CD14-positive monocyte (primary cell): ENCODE results near the gene FTSJ3. TPM values are rescaled to one million over a fixed set of nuclear protein-coding genes. Genes with fewer than 3 reads are reported as not detected.
"Not testable (repeated sequence)": the region's sequence is repeated elsewhere in the genome, so short reads cannot be mapped to it uniquely, and the experiment has no call there.

Source experiments
- DNase-seq, 3 donors: peaks; one replicate each; pipeline ENCODE4 v3.0.0-alpha.2; 2011 to 2022
- H2AFZ ChIP-seq: 2 replicates; pipeline ENCODE4 v1.6.0; 2012; ENCODE audit warnings: mild to moderate bottlenecking, low read depth, low read length, inconsistent platforms; ENCODE audit not compliant: insufficient read depth, poor library complexity, severe bottlenecking
- H3K27ac ChIP-seq, 2 donors: 1 replicate in 1 of 2; 2 replicates in 1 of 2; pipeline ENCODE4 v1.5.1; 2012 to 2013; ENCODE audit warnings: low read length in 2 of 2, control low read depth in 1 of 2, inconsistent platforms in 1 of 2, low read depth in 1 of 2, mild to moderate bottlenecking in 1 of 2
- H3K27me3 ChIP-seq, 2 donors: one replicate each; pipeline versions ENCODE4 v1.6.0 to v1.6.1; 2011 to 2013; ENCODE audit warnings: low read length in 2 of 2; ENCODE audit not compliant: control insufficient read depth in 2 of 2, insufficient read depth in 2 of 2
- H3K36me3 ChIP-seq, 2 donors: replicated peaks in 1 of 2; 1 replicate in 1 of 2; 2 replicates in 1 of 2; pipeline versions ENCODE4 v1.5.1 to v1.6.1; 2012 to 2013; ENCODE audit warnings: low read length in 2 of 2, control low read depth in 1 of 2, inconsistent platforms in 1 of 2, mild to moderate bottlenecking in 1 of 2; ENCODE audit not compliant: insufficient read depth in 2 of 2, control insufficient read depth in 1 of 2
- H3K4me1 ChIP-seq, 2 donors: 1 replicate in 1 of 2; 2 replicates in 1 of 2; pipeline versions ENCODE4 v1.5.1 to v1.6.1; 2012 to 2013; ENCODE audit warnings: low read length in 2 of 2, control low read depth in 1 of 2, inconsistent platforms in 1 of 2, mild to moderate bottlenecking in 1 of 2, moderate library complexity in 1 of 2; ENCODE audit not compliant: insufficient read depth in 2 of 2, control insufficient read depth in 1 of 2
- H3K4me2 ChIP-seq: replicated peaks from 2 replicates; pipeline ENCODE3; 2012; ENCODE audit warnings: low read length, moderate library complexity, mild to moderate bottlenecking; ENCODE audit not compliant: poor library complexity, severe bottlenecking; ENCODE audit errors: extremely low read depth
- H3K4me3 ChIP-seq, 3 experiments: fragments of 200-600 bp in 1 of 3; sonication (generic) in 1 of 3; replicated peaks in 1 of 3; 1 replicate in 2 of 3; 2 replicates in 1 of 3; pipeline ENCODE4 v1.5.1; 2011 to 2013; ENCODE audit warnings: low read length in 3 of 3, mild to moderate bottlenecking in 3 of 3, control low read depth in 2 of 3, low read depth in 2 of 3, inconsistent platforms in 1 of 3, moderate library complexity in 1 of 3
- H3K79me2 ChIP-seq: 2 replicates; pipeline ENCODE4 v1.6.0; 2012; ENCODE audit warnings: mild to moderate bottlenecking, control low read depth, inconsistent platforms, low read length, moderate library complexity; ENCODE audit not compliant: insufficient read depth
- H3K9ac ChIP-seq: 2 replicates; pipeline ENCODE4 v1.6.0; 2017; ENCODE audit warnings: low read length, mild to moderate bottlenecking; ENCODE audit not compliant: insufficient read depth, poor library complexity, severe bottlenecking
- H3K9me3 ChIP-seq, 2 donors: replicated peaks in 1 of 2; 1 replicate in 1 of 2; 2 replicates in 1 of 2; pipeline versions ENCODE4 v1.5.1 to v1.6.1; 2012 to 2013; ENCODE audit warnings: low read length in 2 of 2, control low read depth in 1 of 2; ENCODE audit not compliant: control insufficient read depth in 1 of 2, insufficient read depth in 1 of 2
- H4K20me1 ChIP-seq: 2 replicates; pipeline ENCODE4 v1.6.0; 2012; ENCODE audit warnings: mild to moderate bottlenecking, low read length, control low read depth, moderate library complexity; ENCODE audit not compliant: insufficient read depth
- H3K27ac Mint-ChIP-seq, 7 donors: one replicate each; pipeline ENCODE4 v1.8.0; 2020; ENCODE audit warnings: mild to moderate bottlenecking in 7 of 7, mixed read lengths in 7 of 7, moderate library complexity in 6 of 7, inconsistent platforms in 2 of 7
- H3K27me3 Mint-ChIP-seq, 3 donors: one replicate each; pipeline ENCODE4 v1.8.0; 2021 to 2022; ENCODE audit warnings: low read depth in 3 of 3, mild to moderate bottlenecking in 3 of 3, mixed read lengths in 3 of 3, moderate library complexity in 3 of 3, inconsistent platforms in 1 of 3
- H3K36me3 Mint-ChIP-seq, 2 donors: one replicate each; pipeline ENCODE4 v1.8.0; 2020; ENCODE audit warnings: mixed read lengths in 2 of 2, inconsistent platforms in 1 of 2, mild to moderate bottlenecking in 1 of 2
- H3K4me1 Mint-ChIP-seq: one replicate; pipeline ENCODE4 v1.8.0; 2020; ENCODE audit warnings: mild to moderate bottlenecking, mixed read lengths
- H3K4me3 Mint-ChIP-seq, 2 donors: one replicate each; pipeline ENCODE4 v1.8.0; 2020; ENCODE audit warnings: mild to moderate bottlenecking in 2 of 2, mixed read lengths in 2 of 2, moderate library complexity in 1 of 2
- H3K9me3 Mint-ChIP-seq, 7 donors: one replicate each; pipeline ENCODE4 v1.8.0; 2020 to 2022; ENCODE audit warnings: mixed read lengths in 7 of 7, mild to moderate bottlenecking in 6 of 7, moderate library complexity in 6 of 7, inconsistent platforms in 2 of 7
- WGBS: methylation state at CpG from one replicate; pipeline ENCODE4 v1.1.5; 2013; ENCODE audit warnings: missing lambda C conversion rate; ENCODE audit not compliant: insufficient coverage; 5-methylcytosine and 5-hydroxymethylcytosine counted together
- intact Hi-C, 2 donors: fragments of 100-400 bp; cut with micrococcal nuclease; formaldehyde crosslinking; loops; one replicate each; pipeline versions ENCODE4 v1.15.0 to v1.15.1; 2023
- polyA plus RNA-seq, 3 donors: library from polyadenylated mRNA; depleted of rRNA in 1 of 3; unstranded in 2 of 3; stranded (reverse) in 1 of 3; fragments of 300-500 nt in 2 of 3; fragments of >200 nt in 1 of 3; fragmentation: Illumina TruSeq in 2 of 3; gene quantifications; 1 replicate in 2 of 3; 2 replicates in 1 of 3; pipeline ENCODE4 v1.2.3, GENCODE V29; 2012 to 2021
- TF ChIP-seq, protein P1 (sequence below): fragments of 200-600 bp; IDR thresholded peaks from one replicate; pipeline ENCODE4 v1.8.0; 2022; ENCODE audit warnings: antibody characterized with exemption, mild to moderate bottlenecking

Gene FTSJ3
- polyA plus RNA-seq, 3 donors = 9.2 to 23.7 (median 15.0) TPM

DNA sequence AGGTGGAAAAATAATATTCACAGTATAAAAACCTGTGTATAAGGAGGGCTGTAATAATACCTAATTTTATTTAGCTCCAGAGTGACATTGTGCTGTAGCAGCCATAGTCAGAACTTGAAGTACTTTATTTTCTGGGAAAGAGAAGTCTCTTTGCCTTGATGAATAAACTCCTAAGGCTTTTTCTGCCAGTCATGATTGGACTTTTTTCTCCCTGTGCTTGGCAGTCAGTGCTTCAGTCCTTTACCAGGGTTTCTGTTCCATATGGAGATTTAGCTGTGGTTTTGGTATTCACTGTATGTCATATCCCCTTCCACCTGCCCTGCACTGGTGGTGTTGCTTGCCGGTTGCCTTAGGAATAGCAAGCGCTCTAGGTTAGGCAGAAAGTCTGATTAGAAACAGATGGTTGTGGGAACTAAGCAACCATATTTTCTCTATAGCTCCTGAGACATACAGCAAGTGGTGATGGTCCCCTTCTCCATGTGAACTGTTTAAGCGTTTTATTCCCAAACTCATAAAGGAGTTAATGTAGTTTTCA is 28.8 kb downstream of the FTSJ3 start:
- peaks cover 98 to 100% of the 10 kb centered on the region in 2 donors for H3K36me3 ChIP-seq

DNA sequence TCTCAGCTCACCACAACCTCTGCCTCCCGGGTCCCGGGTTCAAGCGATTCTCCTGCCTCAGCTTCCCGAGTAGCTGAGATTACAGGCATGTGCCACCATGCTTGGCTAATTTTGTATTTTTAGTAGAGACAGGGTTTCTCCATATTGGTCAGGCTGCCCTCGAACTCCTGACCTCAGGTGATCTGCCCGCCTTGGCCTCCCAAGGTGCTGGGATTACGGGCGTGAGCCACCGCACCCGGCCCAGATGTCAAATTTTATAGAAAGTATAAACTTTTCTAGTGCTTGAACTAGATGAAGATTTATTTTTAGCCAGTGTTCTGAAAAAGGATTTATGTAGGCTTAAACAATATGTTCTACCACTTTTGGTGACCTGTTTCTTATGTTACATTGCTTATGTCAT is 31.1 kb downstream of the FTSJ3 start:
- H3K4me3 Mint-ChIP-seq, intact Hi-C loops, H3K27ac Mint-ChIP-seq, H2AFZ ChIP-seq, H3K27ac ChIP-seq, H3K4me2 ChIP-seq, H3K9me3 Mint-ChIP-seq, H3K27me3 Mint-ChIP-seq, DNase-seq, H3K4me1 Mint-ChIP-seq, H3K9ac ChIP-seq, H3K4me1 ChIP-seq, H3K9me3 ChIP-seq, H3K27me3 ChIP-seq, H3K4me3 ChIP-seq: not testable (repeated sequence)
- peaks cover 85 to 100% of the 10 kb centered on the region in 2 donors for H3K36me3 Mint-ChIP-seq
- peaks cover 37% of the 10 kb centered on the region for H3K79me2 ChIP-seq
- WGBS = 100% methylated on average over 6 of the region's 10 CpGs
- H3K36me3 ChIP-seq = peaks cover 99 to 100% of the 10 kb centered on the region in 2 donors
- H4K20me1 ChIP-seq = peaks cover 62% of the 10 kb centered on the region

More for the DNA sequence above, 28.8 kb downstream of the FTSJ3 start:
- no peaks in the 10 kb centered on the region for H3K27me3 Mint-ChIP-seq
- H3K9me3 Mint-ChIP-seq = no peaks in the 10 kb centered on the region
- no CpG with 5 or more reads among the region's 3 CpGs for WGBS
- Histone ChIP-seq H3K4me3 (no peak overlapping the region), H3K79me2 (peaks cover 30% of the 10 kb centered on the region), H4K20me1 (peaks cover 41% of the 10 kb centered on the region), H3K27ac (no peak overlapping the region), H3K9ac (no peak overlapping the region), H2AFZ (no peak overlapping the region), H3K4me1 (no peaks in the 10 kb centered on the region), H3K27me3 (no peaks in the 10 kb centered on the region), H3K9me3 (no peaks in the 10 kb centered on the region), H3K4me2 (no peak overlapping the region)
- TF ChIP-seq, protein P1, sequence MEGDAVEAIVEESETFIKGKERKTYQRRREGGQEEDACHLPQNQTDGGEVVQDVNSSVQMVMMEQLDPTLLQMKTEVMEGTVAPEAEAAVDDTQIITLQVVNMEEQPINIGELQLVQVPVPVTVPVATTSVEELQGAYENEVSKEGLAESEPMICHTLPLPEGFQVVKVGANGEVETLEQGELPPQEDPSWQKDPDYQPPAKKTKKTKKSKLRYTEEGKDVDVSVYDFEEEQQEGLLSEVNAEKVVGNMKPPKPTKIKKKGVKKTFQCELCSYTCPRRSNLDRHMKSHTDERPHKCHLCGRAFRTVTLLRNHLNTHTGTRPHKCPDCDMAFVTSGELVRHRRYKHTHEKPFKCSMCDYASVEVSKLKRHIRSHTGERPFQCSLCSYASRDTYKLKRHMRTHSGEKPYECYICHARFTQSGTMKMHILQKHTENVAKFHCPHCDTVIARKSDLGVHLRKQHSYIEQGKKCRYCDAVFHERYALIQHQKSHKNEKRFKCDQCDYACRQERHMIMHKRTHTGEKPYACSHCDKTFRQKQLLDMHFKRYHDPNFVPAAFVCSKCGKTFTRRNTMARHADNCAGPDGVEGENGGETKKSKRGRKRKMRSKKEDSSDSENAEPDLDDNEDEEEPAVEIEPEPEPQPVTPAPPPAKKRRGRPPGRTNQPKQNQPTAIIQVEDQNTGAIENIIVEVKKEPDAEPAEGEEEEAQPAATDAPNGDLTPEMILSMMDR = no peak
- intact Hi-C loops = no loop called here
- no peaks in the 10 kb centered on the region for H3K4me1 Mint-ChIP-seq
- peaks cover 82 to 99% of the 10 kb centered on the region in 2 donors for H3K36me3 Mint-ChIP-seq
- DNase-seq = no peak
- H3K27ac Mint-ChIP-seq = no peak overlapping the region
- H3K4me3 Mint-ChIP-seq = no peak overlapping the region
